ENCODE measurements around the gene SDK1. TPM values are rescaled to one million over a fixed set of nuclear protein-coding genes. Genes with fewer than 3 reads are reported as not detected.

The SDK1 gene
- total and polyA plus RNA-seq, 2 of the 8 experiments (the other 6 are each of a cell fraction or from before 2014, with no cell fraction given), result 3.3 to 7.2 TPM

GRCh38 chr7:3961857-3962503, 660.9 kb downstream of the SDK1 start:
- Histone ChIP-seq H2BK20ac (ENCODE audit: low read length) (no peak overlapping the region), H2AK5ac (ENCODE audit: low read depth, low read length) (no peak overlapping the region), H3K56ac (replicated peaks; ENCODE audit: insufficient read length, low read depth, low read length) (no peak overlapping the region), H3K4ac (replicated peaks; ENCODE audit: insufficient read length, low read depth, low read length) (no peak overlapping the region), H3K9me3 (ENCODE audit: insufficient read depth in 2 of 2, low read depth in 1 of 2, low read length in 1 of 2) (no peaks in the 10 kb centered on the region), H2BK120ac (replicated peaks; ENCODE audit: low read depth, low read length) (no peak overlapping the region), H4K5ac (ENCODE audit: insufficient read length, low read depth, low read length) (no peak overlapping the region), H2BK12ac (ENCODE audit: low read depth, low read length) (no peak overlapping the region), H2BK15ac (ENCODE audit: low read length) (no peak overlapping the region), H3K27ac (ENCODE audit: low read depth, low read length) (no peak overlapping the region), H4K20me1 (replicated peaks in 1 of 2; ENCODE audit: control insufficient read depth in 1 of 2, insufficient read depth in 2 of 2, low read length in 2 of 2) (no peaks in the 10 kb centered on the region), H3K79me1 (ENCODE audit: low read depth, low read length) (no peaks in the 10 kb centered on the region), H3K14ac (ENCODE audit: insufficient read length) (no peak overlapping the region), H4K8ac (ENCODE audit: extremely low read depth, insufficient read depth, low read length) (no peak overlapping the region), H3K23ac (ENCODE audit: insufficient read length) (no peak overlapping the region), H2AFZ (ENCODE audit: low read length) (no peak overlapping the region), H4K91ac (replicated peaks; ENCODE audit: insufficient read length, low read length) (no peak overlapping the region), H3K9ac (replicated peaks in 1 of 4; ENCODE audit: extremely low read depth in 1 of 4, low read depth in 3 of 4, low read length in 3 of 4) (no peak overlapping the region), H3K4me2 (ENCODE audit: insufficient read depth in 1 of 2, low read depth in 2 of 2, low read length in 2 of 2) (no peak overlapping the region), H3K36me3 (ENCODE audit: control insufficient read depth in 2 of 4, insufficient read depth in 4 of 4, low read length in 3 of 4) (no peaks in the 10 kb centered on the region), H3K4me3 (ENCODE audit: extremely low read depth in 1 of 4, insufficient read depth in 2 of 4, low read depth in 3 of 4, low read length in 4 of 4) (no peak overlapping the region), H3K4me1 (replicated peaks in 1 of 4; ENCODE audit: control insufficient read depth in 3 of 4, insufficient read depth in 4 of 4, low read length in 3 of 4) (no peaks in the 10 kb centered on the region; a peak in 1 of 7 replicates), H2BK5ac (ENCODE audit: low read depth, low read length) (0 out of 2 replicates have a peak overlapping the region, but pooled peaks have one; percentile 19), H3K79me2 (ENCODE audit: control insufficient read depth in 1 of 2, insufficient read depth in 2 of 2, low read length in 2 of 2) (no peaks in the 10 kb centered on the region), H3K23me2 (ENCODE audit: low read depth, low read length) (no peaks in the 10 kb centered on the region), H3K18ac (ENCODE audit: extremely low read depth, low read length) (no peak overlapping the region), H3K27me3 (replicated peaks in 1 of 4; ENCODE audit: control insufficient read depth in 3 of 4, extremely low read depth in 1 of 4, insufficient read depth in 3 of 4, low read length in 3 of 4) (no peaks in the 10 kb centered on the region)
- no peak for TF ChIP-seq POLR2AphosphoS5 (IDR thresholded peaks at IDR 0.05; ENCODE audit: low read depth, low read length)
- no peak for TF ChIP-seq KDM4A (IDR thresholded peaks at IDR 0.05; ENCODE audit: low read depth, low read length, severe bottlenecking)
- no peak for TF ChIP-seq KDM5A (IDR thresholded peaks at IDR 0.05; ENCODE audit: low read length)
- POLR2A ChIA-PET (ENCODE audit: partially characterized antibody), result no interaction called here
- WGBS, 2 experiments (ENCODE audit: extremely low coverage in 1 of 2, insufficient coverage in 1 of 2, insufficient read length in 1 of 2, insufficient replicate concordance in 2 of 2, low coverage in 1 of 2, low lambda C conversion rate in 2 of 2, missing lambda C conversion rate in 1 of 2), result 92% methylated on average over 14 of the region's 14 CpGs; no CpG with 5 or more reads in 1 of the 2 experiments
- CTCF ChIA-PET (ENCODE audit: partially characterized antibody), result interaction anchor here (0.6 kb wide), 1 partner anchor 1040 kb away, joined by 3 read pairs; no protein-coding TSS in a partner anchor
- DNase-seq (ENCODE audit: low read depth in 1 of 2, low spot score in 2 of 2) (no peak), FAIRE-seq (no peak)
